Activated naive CD8-positive, alpha-beta T cell treated with anti-CD3 and anti-CD28 coated beads for 36 hours (primary cell): ENCODE measurements around the gene USP21. TPM values are rescaled to one million over a fixed set of nuclear protein-coding genes. Genes with fewer than 3 reads are reported as not detected.

ENCODE experiments used
- DNase-seq: peaks from one replicate; pipeline ENCODE4 v3.0.0; 2021
- H3K27ac Mint-ChIP-seq: one replicate; pipeline ENCODE4 v1.8.0; 2022; ENCODE audit warnings: mild to moderate bottlenecking, moderate library complexity, mixed read lengths
- H3K27me3 Mint-ChIP-seq: one replicate; pipeline ENCODE4 v1.8.0; 2022; ENCODE audit warnings: mild to moderate bottlenecking, mixed read lengths
- H3K36me3 Mint-ChIP-seq: one replicate; pipeline ENCODE4 v1.8.0; 2021; ENCODE audit warnings: mild to moderate bottlenecking, mixed read lengths
- H3K4me1 Mint-ChIP-seq: one replicate; pipeline ENCODE4 v1.8.0; 2021; ENCODE audit warnings: mixed read lengths
- H3K4me3 Mint-ChIP-seq: one replicate; pipeline ENCODE4 v1.8.0; 2022; ENCODE audit warnings: mild to moderate bottlenecking, moderate library complexity, mixed read lengths
- H3K9me3 Mint-ChIP-seq: one replicate; pipeline ENCODE4 v1.8.0; 2022; ENCODE audit warnings: mixed read lengths
- total RNA-seq, 2 experiments: library from RNA; stranded (reverse); gene quantifications; one replicate each; pipeline ENCODE4 v1.2.3, GENCODE V29; 2021

Gene USP21
- total RNA-seq, 2 experiments from 2014 or later = 24.2 to 25.4 TPM

- Mint-ChIP-seq H3K27ac (peak overlapping the region; percentile 86), H3K4me1 (peaks cover 40% of the 10 kb centered on the region), H3K4me3 (peak overlapping the region; percentile 84), H3K36me3 (peaks cover 16% of the 10 kb centered on the region), H3K27me3 (no peaks in the 10 kb centered on the region), H3K9me3 (no peaks in the 10 kb centered on the region)
- no peak for DNase-seq
These were observed 837 bp upstream of the USP21 start for GRCh38 chr1:161158316-161159010.

DNA sequence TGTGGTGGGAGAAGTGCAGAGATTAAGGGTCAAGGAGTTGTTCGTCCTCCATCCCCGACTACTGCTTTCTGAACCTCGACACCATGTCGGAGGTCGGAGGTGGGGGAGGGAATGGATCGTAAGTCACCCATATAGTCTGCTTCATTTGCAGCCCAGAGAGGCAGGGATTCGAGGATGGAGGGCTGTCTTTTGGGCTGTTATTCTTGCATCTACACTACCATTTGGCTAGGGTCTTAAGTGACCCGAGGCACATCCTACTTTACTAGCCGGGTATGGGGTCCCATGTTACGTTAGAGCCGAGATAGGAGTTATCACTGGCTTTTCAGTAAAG is 578 bp downstream of the USP21 start:
- Mint-ChIP-seq H3K4me1 (peaks cover 40% of the 10 kb centered on the region), H3K4me3 (peak overlapping the region; percentile 84), H3K36me3 (peaks cover 22% of the 10 kb centered on the region), H3K27ac (peak overlapping the region; percentile 86), H3K9me3 (no peaks in the 10 kb centered on the region), H3K27me3 (no peaks in the 10 kb centered on the region)
- DNase-seq = no peak

DNA sequence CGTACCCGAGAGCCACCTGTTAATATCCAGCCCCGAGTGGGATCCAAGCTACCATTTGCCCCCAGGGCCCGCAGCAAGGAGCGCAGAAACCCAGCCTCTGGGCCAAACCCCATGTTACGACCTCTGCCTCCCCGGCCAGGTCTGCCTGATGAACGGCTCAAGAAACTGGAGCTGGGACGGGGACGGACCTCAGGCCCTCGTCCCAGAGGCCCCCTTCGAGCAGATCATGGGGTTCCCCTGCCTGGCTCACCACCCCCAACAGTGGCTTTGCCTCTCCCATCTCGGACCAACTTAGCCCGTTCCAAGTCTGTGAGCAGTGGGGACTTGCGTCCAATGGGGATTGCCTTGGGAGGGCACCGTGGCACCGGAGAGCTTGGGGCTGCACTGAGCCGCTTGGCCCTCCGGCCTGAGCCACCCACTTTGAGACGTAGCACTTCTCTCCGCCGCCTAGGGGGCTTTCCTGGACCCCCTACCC is 1.4 kb downstream of the USP21 start:
- Mint-ChIP-seq H3K4me1 (peaks cover 41% of the 10 kb centered on the region), H3K9me3 (no peaks in the 10 kb centered on the region), H3K36me3 (peaks cover 20% of the 10 kb centered on the region)

GRCh38 chr1:161161652-161162051 is 2.4 kb downstream of the USP21 start:
- no peak overlapping the region for H3K4me3 Mint-ChIP-seq
- no peaks in the 10 kb centered on the region for H3K27me3 Mint-ChIP-seq
- peak overlapping the region; percentile 13 for H3K27ac Mint-ChIP-seq
- H3K9me3 Mint-ChIP-seq = no peaks in the 10 kb centered on the region
- H3K4me1 Mint-ChIP-seq = peaks cover 40% of the 10 kb centered on the region
- DNase-seq = no peak
- peaks cover 18% of the 10 kb centered on the region for H3K36me3 Mint-ChIP-seq

More for the DNA sequence above, 1.4 kb downstream of the USP21 start:
- no peak overlapping the region for H3K27ac Mint-ChIP-seq
- H3K4me3 Mint-ChIP-seq = peak overlapping the region; percentile 84
- H3K27me3 Mint-ChIP-seq = no peaks in the 10 kb centered on the region
- DNase-seq = no peak

GRCh38 chr1:161162052-161162451 is 2.8 kb downstream of the USP21 start:
- peaks cover 18% of the 10 kb centered on the region for H3K36me3 Mint-ChIP-seq
- H3K9me3 Mint-ChIP-seq = no peaks in the 10 kb centered on the region
- H3K4me3 Mint-ChIP-seq = no peak overlapping the region
- peaks cover 42% of the 10 kb centered on the region for H3K4me1 Mint-ChIP-seq
- no peaks in the 10 kb centered on the region for H3K27me3 Mint-ChIP-seq
- no peak for DNase-seq
- H3K27ac Mint-ChIP-seq = peak overlapping the region; percentile 13

- no peak for DNase-seq
- Mint-ChIP-seq H3K9me3 (no peaks in the 10 kb centered on the region), H3K36me3 (peaks cover 16% of the 10 kb centered on the region), H3K27me3 (no peaks in the 10 kb centered on the region), H3K27ac (no peak overlapping the region), H3K4me1 (peaks cover 47% of the 10 kb centered on the region), H3K4me3 (no peak overlapping the region)
These were observed 3.5 kb downstream of the USP21 start for GRCh38 chr1:161162806-161163205.

DNA sequence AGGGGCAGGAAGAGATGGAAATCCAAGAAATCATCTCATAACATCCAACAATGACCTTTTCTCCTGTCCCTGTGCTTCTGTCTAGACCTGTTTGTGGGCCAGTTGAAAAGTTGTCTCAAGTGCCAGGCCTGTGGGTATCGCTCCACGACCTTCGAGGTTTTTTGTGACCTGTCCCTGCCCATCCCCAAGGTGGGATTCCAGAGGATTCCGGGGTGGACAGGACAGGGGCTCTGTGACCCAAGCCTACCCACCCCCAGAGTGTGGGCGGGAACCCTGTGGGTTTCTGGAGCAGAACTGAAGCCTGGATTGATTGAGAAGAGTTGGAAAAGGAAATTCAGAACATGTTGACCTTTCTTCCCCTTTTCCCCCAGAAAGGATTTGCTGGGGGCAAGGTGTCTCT is 4.5 kb downstream of the USP21 start:
- Mint-ChIP-seq H3K9me3 (no peaks in the 10 kb centered on the region), H3K4me3 (no peak overlapping the region), H3K36me3 (peaks cover 16% of the 10 kb centered on the region), H3K27ac (peak overlapping the region; percentile 17), H3K4me1 (peaks cover 44% of the 10 kb centered on the region), H3K27me3 (no peaks in the 10 kb centered on the region)
- DNase-seq = no peak

- H3K4me3 Mint-ChIP-seq = no peak overlapping the region
- H3K9me3 Mint-ChIP-seq = no peaks in the 10 kb centered on the region
- DNase-seq = no peak
- H3K27ac Mint-ChIP-seq = peak overlapping the region; percentile 94
- peaks cover 44% of the 10 kb centered on the region for H3K4me1 Mint-ChIP-seq
- no peaks in the 10 kb centered on the region for H3K27me3 Mint-ChIP-seq
- H3K36me3 Mint-ChIP-seq = peaks cover 18% of the 10 kb centered on the region
These were observed 5.8 kb downstream of the USP21 start for GRCh38 chr1:161164901-161165610.

GRCh38 chr1:161165742-161166668 is 6.7 kb downstream of the USP21 start, which contains the start of gene PPOX:
Gene PPOX (plus strand): TSS chr1:161166426. CDS start chr1:161166848, 422 bp downstream.
- Mint-ChIP-seq H3K27me3 (no peaks in the 10 kb centered on the region), H3K27ac (peak within 1 kb of the TSS; percentile 94), H3K36me3 (peaks cover 18% of the 10 kb centered on the region), H3K9me3 (no peaks in the 10 kb centered on the region), H3K4me3 (peak within 1 kb of the TSS; percentile 88), H3K4me1 (peaks cover 37% of the 10 kb centered on the region)
- DNase-seq = peak; percentile 93

DNA sequence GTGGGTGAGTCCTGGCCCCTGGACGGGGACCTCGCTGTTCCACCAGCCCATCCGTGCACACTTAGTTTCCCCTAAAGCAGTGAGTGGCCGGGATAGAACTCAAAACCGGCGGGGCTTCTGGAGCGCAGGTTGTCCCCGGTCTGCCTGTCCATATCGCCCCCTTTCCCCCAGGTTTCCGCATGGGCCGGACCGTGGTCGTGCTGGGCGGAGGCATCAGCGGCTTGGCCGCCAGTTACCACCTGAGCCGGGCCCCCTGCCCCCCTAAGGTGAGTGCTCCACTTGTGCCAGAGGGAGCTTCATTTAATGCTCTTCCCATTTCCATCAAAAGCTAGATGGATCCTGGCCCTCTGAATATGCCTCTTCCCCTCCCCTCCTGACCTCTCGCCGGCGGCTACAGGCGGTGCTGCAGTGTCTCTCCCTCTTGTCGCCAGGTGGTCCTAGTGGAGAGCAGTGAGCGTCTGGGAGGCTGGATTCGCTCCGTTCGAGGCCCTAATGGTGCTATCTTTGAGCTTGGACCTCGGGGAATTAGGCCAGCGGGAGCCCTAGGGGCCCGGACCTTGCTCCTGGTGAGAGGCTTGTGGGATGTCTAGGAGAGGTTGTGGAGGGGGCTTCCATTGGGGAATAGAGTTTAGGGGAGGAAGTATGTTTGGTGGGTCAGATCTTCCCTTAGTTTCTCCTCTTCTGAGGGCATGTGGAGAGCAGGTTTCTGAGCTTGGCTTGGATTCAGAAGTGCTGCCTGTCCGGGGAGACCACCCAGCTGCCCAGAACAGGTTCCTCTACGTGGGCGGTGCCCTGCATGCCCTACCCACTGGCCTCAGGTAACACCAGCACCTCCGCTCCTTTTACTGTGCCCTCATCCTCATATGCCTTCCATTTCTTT is 7.6 kb downstream of the USP21 start:
- H3K4me3 Mint-ChIP-seq = peak overlapping the region; percentile 88
- H3K4me1 Mint-ChIP-seq = peaks cover 32% of the 10 kb centered on the region
- no peaks in the 10 kb centered on the region for H3K27me3 Mint-ChIP-seq
- no peak for DNase-seq
- no peaks in the 10 kb centered on the region for H3K9me3 Mint-ChIP-seq
- peak overlapping the region; percentile 94 for H3K27ac Mint-ChIP-seq
- peaks cover 20% of the 10 kb centered on the region for H3K36me3 Mint-ChIP-seq

DNA sequence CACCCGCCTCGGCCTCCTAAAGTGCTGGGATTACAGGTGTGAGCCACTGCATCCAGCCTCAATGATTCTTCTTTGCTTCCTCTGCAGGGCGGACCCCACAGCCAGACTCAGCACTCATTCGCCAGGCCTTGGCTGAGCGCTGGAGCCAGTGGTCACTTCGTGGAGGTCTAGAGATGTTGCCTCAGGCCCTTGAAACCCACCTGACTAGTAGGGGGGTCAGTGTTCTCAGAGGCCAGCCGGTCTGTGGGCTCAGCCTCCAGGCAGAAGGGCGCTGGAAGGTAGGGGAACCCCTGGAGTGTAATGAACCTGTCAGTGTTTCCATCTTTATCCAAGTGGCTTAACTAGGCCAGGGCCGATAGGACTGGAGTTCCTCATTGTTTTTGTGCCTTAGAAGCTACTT is 9.6 kb downstream of the USP21 start:
- Mint-ChIP-seq H3K4me3 (no peak overlapping the region), H3K9me3 (no peaks in the 10 kb centered on the region), H3K36me3 (peaks cover 27% of the 10 kb centered on the region), H3K27ac (no peak overlapping the region), H3K4me1 (peaks cover 29% of the 10 kb centered on the region), H3K27me3 (no peaks in the 10 kb centered on the region)
- DNase-seq = no peak

DNA sequence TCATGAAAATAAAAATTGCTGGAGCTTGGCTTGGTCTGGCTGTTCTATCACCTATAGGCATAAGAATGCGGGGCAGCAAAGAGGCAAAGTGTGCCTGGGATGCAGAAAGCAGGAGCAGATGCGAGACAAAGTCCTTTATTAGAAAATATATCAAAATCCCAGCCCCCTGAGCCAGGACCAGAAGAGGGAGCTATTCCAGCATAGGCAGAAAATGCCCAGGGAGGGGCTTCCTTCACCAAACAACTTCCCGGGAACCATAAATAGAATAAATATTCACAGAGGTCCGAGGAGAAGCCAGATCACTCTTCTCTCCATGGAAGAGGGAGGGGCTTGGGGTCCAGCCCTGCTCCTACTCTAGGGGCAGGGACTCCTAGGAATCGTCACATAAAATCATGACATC is 11.9 kb downstream of the USP21 start:
- H3K27me3 Mint-ChIP-seq = no peaks in the 10 kb centered on the region
- DNase-seq = no peak
- no peak overlapping the region for H3K4me3 Mint-ChIP-seq
- H3K4me1 Mint-ChIP-seq = peaks cover 38% of the 10 kb centered on the region
- no peaks in the 10 kb centered on the region for H3K9me3 Mint-ChIP-seq
- peaks cover 31% of the 10 kb centered on the region for H3K36me3 Mint-ChIP-seq
- H3K27ac Mint-ChIP-seq = peak overlapping the region; percentile 49

DNA sequence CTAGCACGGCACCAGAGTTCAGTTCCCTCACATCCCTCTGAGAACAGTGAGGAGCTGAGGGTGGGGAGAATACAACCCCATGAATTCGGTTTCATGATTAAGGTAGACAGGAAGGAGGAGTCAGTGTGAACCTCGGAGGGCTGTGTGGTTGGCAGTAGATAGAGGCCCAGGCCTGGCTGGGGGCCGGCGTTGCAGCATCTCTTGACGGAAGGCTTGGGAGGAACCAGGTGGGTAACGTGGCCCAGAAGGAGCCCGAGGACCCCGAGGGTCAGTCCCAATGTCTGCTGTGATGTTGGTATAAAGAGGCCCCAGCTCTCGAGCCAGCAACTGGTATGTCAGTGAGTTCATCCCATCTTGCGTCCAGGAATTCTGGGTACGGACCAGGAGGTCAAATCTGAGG is 12.4 kb downstream of the USP21 start:
- H3K36me3 Mint-ChIP-seq = peaks cover 34% of the 10 kb centered on the region
- no peak overlapping the region for H3K27ac Mint-ChIP-seq

DNA sequence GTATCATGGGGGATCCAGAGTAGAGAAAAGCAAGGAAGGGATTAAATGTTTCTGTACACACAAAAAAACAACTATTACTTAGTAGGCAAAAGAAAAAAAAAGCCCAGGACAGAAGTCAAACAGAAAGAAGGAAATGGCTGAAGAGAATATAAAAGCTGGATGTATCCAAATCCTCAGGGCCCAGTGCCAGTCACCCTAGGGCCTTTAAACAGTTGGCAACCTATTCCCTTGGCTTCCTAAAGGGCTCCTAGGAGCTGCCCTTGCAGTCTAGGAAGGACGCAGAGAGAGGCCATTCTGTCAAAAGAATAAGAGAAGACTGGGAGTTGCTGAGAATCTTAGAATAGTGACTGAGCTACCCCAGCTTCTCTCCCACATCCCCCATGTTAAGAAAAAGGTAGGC is 13.0 kb downstream of the USP21 start:
- no peaks in the 10 kb centered on the region for H3K27me3 Mint-ChIP-seq
- H3K27ac Mint-ChIP-seq = peak overlapping the region; percentile 70
- no peak overlapping the region for H3K4me3 Mint-ChIP-seq
- peaks cover 34% of the 10 kb centered on the region for H3K36me3 Mint-ChIP-seq
- no peaks in the 10 kb centered on the region for H3K9me3 Mint-ChIP-seq
- peaks cover 39% of the 10 kb centered on the region for H3K4me1 Mint-ChIP-seq
- DNase-seq = no peak

More for the DNA sequence above, 12.4 kb downstream of the USP21 start:
- DNase-seq = no peak
- Mint-ChIP-seq H3K27me3 (no peaks in the 10 kb centered on the region), H3K4me1 (peaks cover 43% of the 10 kb centered on the region), H3K4me3 (no peak overlapping the region), H3K9me3 (no peaks in the 10 kb centered on the region)
